Heart right ventricle (tissue), 16 donors: ENCODE data around the gene COL6A2. TPM values are rescaled to one million over a fixed set of nuclear protein-coding genes. Genes with fewer than 3 reads are reported as not detected.
A peak's percentile ranks its signal among the peaks of the same experiment; 100 is the strongest.
"Not testable (repeated sequence)": the region's sequence is repeated elsewhere in the genome, so short reads cannot be mapped to it uniquely, and the experiment has no call there.

Experiments used
- ATAC-seq, 8 donors: fragments of 200-7000 bp; cut with Tn5 transposase; one replicate each; pipeline ENCODE4 v1.9.1; 2020; ENCODE audit warnings: mild to moderate bottlenecking in 8 of 8, moderate library complexity in 8 of 8, moderate number of reproducible peaks in 1 of 8
- DNase-seq, 2 donors: peaks; one replicate each; pipeline ENCODE4 v3.0.0-alpha.2; 2020
- H3K27ac ChIP-seq, 10 donors: fragments of 200-600 bp; sonication (generic) in 2 of 10; one replicate each; pipeline versions ENCODE4 v1.5.0 to v1.8.0; 2020 to 2022; ENCODE audit warnings: mild to moderate bottlenecking in 3 of 10
- H3K27me3 ChIP-seq, 7 donors: fragments of 200-600 bp; one replicate each; pipeline ENCODE4 v1.8.0; 2021 to 2022; ENCODE audit warnings: mild to moderate bottlenecking in 2 of 7
- H3K36me3 ChIP-seq, 9 donors: fragments of 200-600 bp; sonication (generic) in 1 of 9; one replicate each; pipeline versions ENCODE4 v1.5.0 to v1.8.0; 2020 to 2022; ENCODE audit warnings: mild to moderate bottlenecking in 2 of 9
- H3K4me1 ChIP-seq, 9 donors: fragments of 200-600 bp; sonication (generic) in 1 of 9; one replicate each; pipeline versions ENCODE4 v1.5.0 to v1.8.0; 2020 to 2022; ENCODE audit warnings: mild to moderate bottlenecking in 4 of 9
- H3K4me3 ChIP-seq, 10 donors: fragments of 200-600 bp; sonication (generic) in 2 of 10; one replicate each; pipeline versions ENCODE4 v1.5.0 to v1.8.0; 2020 to 2022; ENCODE audit warnings: mild to moderate bottlenecking in 7 of 10, moderate library complexity in 2 of 10
- H3K9me3 ChIP-seq, 11 donors: fragments of 200-600 bp in 10 of 11; sonication (generic) in 2 of 11; one replicate each; pipeline versions ENCODE4 v1.5.0 to v1.8.0; 2013 to 2022; ENCODE audit warnings: mild to moderate bottlenecking in 2 of 11, control low read depth in 1 of 11, moderate library complexity in 1 of 11
- WGBS, 2 donors: extraction: QIAGEN DNeasy Blood & Tissue Kit; methylation state at CpG; one replicate each; pipeline ENCODE4 v1.1.7; 2013; ENCODE audit warnings: inconsistent platforms in 1 of 2; 5-methylcytosine and 5-hydroxymethylcytosine counted together
- intact Hi-C, 10 donors: fragments of 100-400 bp; cut with DNase I; formaldehyde crosslinking; loops; one replicate each; pipeline versions ENCODE4 v1.11.1 to v1.14.2; 2022
- polyA plus RNA-seq, 2 donors: library from polyadenylated mRNA; stranded (reverse); fragments of 200-250 nt; gene quantifications; one replicate each; pipeline ENCODE4 v1.2.3, GENCODE V29; 2013
- total RNA-seq, 10 donors: library from RNA; stranded (reverse); fragmentation: NEBNext Ultra II Directional in 3 of 10; extraction: Animal tissue kit (Norgen Biotek cat#: 25700) in 3 of 10; gene quantifications; one replicate each; pipeline versions ENCODE4 v1.2.1 to v1.2.4, GENCODE V29; 2021 to 2023
- TF ChIP-seq, protein P1 (sequence below), 9 donors: fragments of 200-600 bp; sonication (generic) in 2 of 9; IDR thresholded peaks; one replicate each; pipeline versions ENCODE4 v1.5.0 to v1.8.0; 2021 to 2022; ENCODE audit warnings: antibody characterized with exemption in 9 of 9, mild to moderate bottlenecking in 5 of 9, moderate library complexity in 1 of 9
- donor health status: Arrhythmogenic right ventricular cardiomyopathy.
- donor health status: ischemic (EF 13 %, LVEDD 7.1; RV severe dilation, severe dysfunction).
- donor health status: healthy with polysubstance abuse.
- donor health status: DM: no; HTN: yes; CAD: no.
- donor health status: DM: no; HTN: no; CAD: no.
- donor health status: ischemic (EF 25% LVEDD 6.9; RV normal size, moderate dysfunction).
- donor health status: ischemic (EF 25% LVEDD 5.7; RV mildly dilated, moderate dysfunction).
- donor health status: healthy.
- donor health status: DM: yes; HTN: yes; CAD: no.
- donor health status: Ischemic cardiomyopathy.
- donor health status: ischemic (EF 35%, LVEDD 5.7; RV mildly dilated, moderate dysfunction).
- donor health status: nonischemic (EF 11% LVEDD 7.7; RV severe dilation, severe dysfunction).
- donor health status: DM: yes; HTN: yes; CAD: no.
- donor health status: PGD.
- donor health status: ischemic (EF 29% LVEDD 5.4; RV normal size, mild dysfunction).
- donor health status: nonischemic (EF 23%, LVEDD 6.1; RV moderate dilation, normal function).

Gene COL6A2
- total and polyA plus RNA-seq, 12 donors: 76.6 to 370 (median 162) TPM

DNA sequence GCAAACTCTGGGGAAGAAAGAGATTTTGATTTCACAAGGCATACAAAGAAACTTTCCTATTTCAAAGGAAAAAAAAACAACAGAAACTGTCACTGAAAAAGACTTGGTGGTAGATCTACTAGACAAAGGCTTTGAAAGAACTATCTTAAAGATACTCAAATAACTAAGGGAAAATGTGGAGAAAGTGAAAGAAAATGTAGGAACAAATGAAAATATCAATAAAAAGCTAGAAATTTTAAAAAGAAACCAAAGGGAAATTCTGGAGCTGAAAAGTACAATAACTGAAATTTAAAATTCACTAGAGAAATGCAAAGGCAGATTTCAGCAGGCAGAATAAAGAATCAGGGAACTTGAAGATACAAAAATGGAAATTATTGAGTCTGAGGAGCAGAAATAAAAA is 6.2 kb downstream of the COL6A2 start:
- Histone ChIP-seq H3K4me1 (peaks cover 0 to 25% (median 7%) of the 10 kb centered on the region in 9 donors), H3K36me3 (peaks cover 0 to 14% (median 0%) of the 10 kb centered on the region in 9 donors), H3K27me3 (peaks cover 0 to 34% (median 0%) of the 10 kb centered on the region in 7 donors), H3K4me3 (no peak overlapping the region), H3K27ac (no peak overlapping the region), H3K9me3 (peaks cover 0 to 62% (median 19%) of the 10 kb centered on the region in 11 donors)
- no peak for ATAC-seq
- intact Hi-C loops: loop anchor here in 1 of 10 donors (5.0 kb wide), 1 partner anchor 132 kb away; no protein-coding TSS in a partner anchor
- TF ChIP-seq, protein P1, sequence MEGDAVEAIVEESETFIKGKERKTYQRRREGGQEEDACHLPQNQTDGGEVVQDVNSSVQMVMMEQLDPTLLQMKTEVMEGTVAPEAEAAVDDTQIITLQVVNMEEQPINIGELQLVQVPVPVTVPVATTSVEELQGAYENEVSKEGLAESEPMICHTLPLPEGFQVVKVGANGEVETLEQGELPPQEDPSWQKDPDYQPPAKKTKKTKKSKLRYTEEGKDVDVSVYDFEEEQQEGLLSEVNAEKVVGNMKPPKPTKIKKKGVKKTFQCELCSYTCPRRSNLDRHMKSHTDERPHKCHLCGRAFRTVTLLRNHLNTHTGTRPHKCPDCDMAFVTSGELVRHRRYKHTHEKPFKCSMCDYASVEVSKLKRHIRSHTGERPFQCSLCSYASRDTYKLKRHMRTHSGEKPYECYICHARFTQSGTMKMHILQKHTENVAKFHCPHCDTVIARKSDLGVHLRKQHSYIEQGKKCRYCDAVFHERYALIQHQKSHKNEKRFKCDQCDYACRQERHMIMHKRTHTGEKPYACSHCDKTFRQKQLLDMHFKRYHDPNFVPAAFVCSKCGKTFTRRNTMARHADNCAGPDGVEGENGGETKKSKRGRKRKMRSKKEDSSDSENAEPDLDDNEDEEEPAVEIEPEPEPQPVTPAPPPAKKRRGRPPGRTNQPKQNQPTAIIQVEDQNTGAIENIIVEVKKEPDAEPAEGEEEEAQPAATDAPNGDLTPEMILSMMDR (IDR thresholded peaks at IDR 0.05): no peak
- no peak for DNase-seq

DNA sequence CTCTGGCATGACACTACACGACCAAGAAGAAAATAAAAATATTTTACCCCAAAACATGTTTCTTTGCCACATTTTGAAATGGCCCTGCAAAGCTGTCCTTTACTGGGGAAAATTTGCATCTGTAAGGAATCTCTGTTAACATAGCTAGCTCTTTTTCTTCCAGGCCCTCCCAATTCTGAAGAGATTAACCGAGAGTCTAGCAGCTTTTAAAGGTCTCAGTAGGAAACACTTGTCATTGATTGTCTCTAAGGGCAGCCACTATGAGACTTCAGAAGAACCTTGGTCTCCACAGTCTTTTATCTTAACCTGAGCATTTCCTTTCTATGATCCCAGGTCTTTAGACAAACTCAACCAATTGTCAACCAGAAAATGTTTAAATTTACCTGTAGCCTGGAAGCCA is 9.5 kb downstream of the COL6A2 start:
- H3K27ac ChIP-seq, ATAC-seq, DNase-seq, H3K4me3 ChIP-seq, intact Hi-C loops, H3K27me3 ChIP-seq: not testable (repeated sequence)
- Histone ChIP-seq H3K9me3 (peaks cover 0 to 50% (median 14%) of the 10 kb centered on the region in 11 donors), H3K36me3 (peaks cover 0 to 27% (median 1%) of the 10 kb centered on the region in 9 donors), H3K4me1 (peaks cover 10 to 29% (median 16%) of the 10 kb centered on the region in 9 donors)
- WGBS, 2 donors: 81 to 83% methylated on average over 2 of the region's 2 CpGs

DNA sequence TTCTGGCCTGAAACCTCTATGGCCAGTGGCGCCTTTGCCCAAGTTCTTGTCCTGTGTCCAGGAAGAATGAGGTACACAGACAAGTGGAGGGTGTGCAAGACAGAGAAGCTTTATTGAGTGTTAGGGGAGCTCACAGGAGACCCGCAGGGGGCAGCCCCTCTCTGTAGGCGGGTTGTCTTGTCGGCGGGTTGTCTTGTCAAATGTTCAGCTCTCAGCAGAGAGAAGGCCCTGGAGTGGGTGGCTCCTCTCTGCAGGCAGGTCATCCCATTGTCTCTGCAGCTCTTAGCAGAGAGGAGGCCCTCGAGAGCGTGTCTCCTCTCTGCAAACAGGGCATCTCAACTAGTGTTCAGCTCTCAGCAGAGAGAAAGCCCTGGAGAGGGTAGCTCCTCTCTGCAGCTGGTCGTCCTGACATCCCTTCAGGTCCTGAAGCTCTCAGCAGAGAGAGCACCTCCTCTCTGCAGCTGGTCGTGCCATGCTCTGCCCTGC is 11.0 kb downstream of the COL6A2 start:
- Histone ChIP-seq H3K27ac (peak overlapping the region in 7 of 10 donors; percentile 79 to 87 (median 80)), H3K9me3 (peaks cover 0 to 35% (median 8%) of the 10 kb centered on the region in 11 donors), H3K27me3 (no peaks in the 10 kb centered on the region), H3K36me3 (peaks cover 0 to 42% (median 11%) of the 10 kb centered on the region in 9 donors), H3K4me1 (peaks cover 10 to 29% (median 16%) of the 10 kb centered on the region in 9 donors), H3K4me3 (no peak overlapping the region)
- DNase-seq: peak in 1 of 2 donors; percentile 2
- intact Hi-C loops: no loop called here
- TF ChIP-seq, protein P1 (IDR thresholded peaks at IDR 0.05): no peak
- whole genome bisulfite sequencing, 2 donors: 80 to 87% methylated on average over 9 of the region's 9 CpGs
- no peak for ATAC-seq

DNA sequence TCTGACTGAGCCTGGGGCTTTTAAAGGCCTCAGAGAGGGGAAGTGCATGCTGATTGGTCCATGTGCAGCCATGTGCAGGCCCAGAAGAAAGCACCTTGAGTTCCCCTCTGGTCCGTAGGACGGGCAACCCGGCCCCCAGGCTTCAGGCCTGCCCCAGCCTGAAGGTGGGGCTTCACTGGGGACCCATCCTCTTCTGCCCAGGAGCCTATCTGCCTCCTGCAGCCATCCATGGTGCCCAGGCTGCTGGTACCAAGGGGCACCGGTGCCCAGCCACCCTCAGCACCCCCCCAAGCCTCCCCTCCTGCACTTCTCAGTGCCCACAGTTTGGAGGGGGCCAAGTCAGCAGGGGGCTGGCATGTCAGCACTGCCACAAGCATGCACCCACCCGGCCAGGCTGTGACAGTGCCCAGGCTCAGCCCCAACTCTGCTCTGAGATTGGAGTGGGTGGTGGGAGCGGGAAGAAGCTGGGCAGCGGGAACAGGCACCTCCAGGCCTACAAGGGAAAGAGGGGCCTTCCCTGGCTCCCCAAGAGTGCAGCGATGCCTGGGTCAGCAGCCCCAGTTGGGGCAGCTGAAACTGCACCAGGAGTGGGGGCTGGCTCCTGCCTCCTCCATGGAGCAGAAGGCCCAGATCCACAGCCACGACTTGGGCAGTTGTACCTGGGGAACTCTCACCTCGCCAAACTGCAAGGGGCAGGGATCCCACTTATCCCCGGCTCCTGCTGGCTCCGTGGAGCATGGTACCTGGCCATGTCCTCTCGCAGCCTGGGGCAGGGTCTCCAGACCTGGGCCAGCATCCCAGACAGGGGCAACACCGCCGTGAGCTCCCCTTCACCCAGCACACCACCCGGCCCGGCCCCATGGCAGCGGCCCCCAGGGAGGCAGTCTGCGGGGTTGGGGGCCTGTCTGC is 11.7 kb downstream of the COL6A2 start:
- TF ChIP-seq, protein P1 (IDR thresholded peaks at IDR 0.05): no peak
- DNase-seq (peak; percentile 2 to 14), ATAC-seq (peak in 4 of 8 donors; percentile 10 to 30 (median 26))
- Histone ChIP-seq H3K4me3 (peak overlapping the region in 4 of 10 donors; percentile 1 to 28 (median 6)), H3K36me3 (peaks cover 0 to 49% (median 16%) of the 10 kb centered on the region in 9 donors), H3K27me3 (no peaks in the 10 kb centered on the region), H3K27ac (peak overlapping the region; percentile 61 to 87 (median 80)), H3K9me3 (peaks cover 0 to 33% (median 8%) of the 10 kb centered on the region in 11 donors), H3K4me1 (peaks cover 10 to 29% (median 16%) of the 10 kb centered on the region in 9 donors)
- intact Hi-C loops: loop anchor here in 2 of 10 donors (5.0 to 10.0 kb wide), 2 partner anchors 47 to 115 kb away; no protein-coding TSS in a partner anchor
- 79 to 84% methylated on average over 19 of the region's 19 CpGs for WGBS, 2 donors
